CD4-positive, alpha-beta T cell (primary cell): Measurements from ENCODE around the gene ICAM2. TPM values are rescaled to one million over a fixed set of nuclear protein-coding genes. Genes with fewer than 3 reads are reported as not detected.

Experiments used
- ATAC-seq: fragments of 200-7000 bp; cut with Tn5 transposase; one replicate; pipeline ENCODE4 v1.10.0; 2022; ENCODE audit warnings: mild to moderate bottlenecking; ENCODE audit not compliant: poor library complexity
- CTCF ChIA-PET: fragments of 350-600 bp; sonication (Branson Sonifier 250); formaldehyde crosslinking; loops from one replicate; lab custom pipeline; 2021; ENCODE audit warnings: antibody characterized with exemption, inconsistent platforms; lab: Charles Lee
- POLR2A ChIA-PET: fragments of 350-600 bp; sonication (Branson Sonifier 250); formaldehyde crosslinking; loops from one replicate; lab custom pipeline; 2021; ENCODE audit warnings: antibody characterized with exemption, inconsistent platforms; lab: Charles Lee
- DNase-seq, 14 experiments: peaks; one replicate each; pipeline ENCODE4 v3.0.0-alpha.2; 2013 to 2020; ENCODE audit warnings: mixed read lengths in 2 of 14
- H3K27ac ChIP-seq, 2 donors: one replicate each; pipeline versions ENCODE4 v1.5.1 to v1.7.0; 2013; ENCODE audit warnings: low read length in 2 of 2, low read depth in 1 of 2, mild to moderate bottlenecking in 1 of 2
- H3K27me3 ChIP-seq, 2 experiments: 1 replicate in 1 of 2; 2 replicates in 1 of 2; pipeline versions ENCODE4 v1.6.1 to v1.7.0; 2013; ENCODE audit warnings: low read length in 2 of 2, control low read depth in 1 of 2, mild to moderate bottlenecking in 1 of 2, moderate library complexity in 1 of 2; ENCODE audit not compliant: insufficient read depth in 2 of 2, control insufficient read depth in 1 of 2
- H3K36me3 ChIP-seq: one replicate; pipeline ENCODE4 v1.6.1; 2013; ENCODE audit warnings: low read length, control low read depth; ENCODE audit not compliant: insufficient read depth
- H3K4me1 ChIP-seq: one replicate; pipeline ENCODE4 v1.6.1; 2013; ENCODE audit warnings: low read length, control low read depth; ENCODE audit not compliant: insufficient read depth
- H3K4me3 ChIP-seq: one replicate; pipeline ENCODE4 v1.5.1; 2013; ENCODE audit warnings: mild to moderate bottlenecking, low read length, moderate library complexity
- H3K9me3 ChIP-seq, 2 experiments: 1 replicate in 1 of 2; 2 replicates in 1 of 2; pipeline versions ENCODE4 v1.6.1 to v1.7.0; 2013; ENCODE audit warnings: low read length in 2 of 2, mild to moderate bottlenecking in 2 of 2, control low read depth in 1 of 2, moderate library complexity in 1 of 2; ENCODE audit not compliant: control insufficient read depth in 1 of 2, insufficient read depth in 1 of 2
- H3K27ac Mint-ChIP-seq: one replicate; pipeline ENCODE4 v1.8.0; 2020; ENCODE audit warnings: mixed read lengths
- H3K27me3 Mint-ChIP-seq: one replicate; pipeline ENCODE4 v1.8.0; 2021; ENCODE audit warnings: mixed read lengths
- H3K36me3 Mint-ChIP-seq: one replicate; pipeline ENCODE4 v1.8.0; 2021; ENCODE audit warnings: low read depth, mixed read lengths
- H3K4me1 Mint-ChIP-seq: one replicate; pipeline ENCODE4 v1.8.0; 2021; ENCODE audit warnings: low read depth, mixed read lengths
- H3K4me3 Mint-ChIP-seq: one replicate; pipeline ENCODE4 v1.8.0; 2020; ENCODE audit warnings: mild to moderate bottlenecking, mixed read lengths
- H3K9me3 Mint-ChIP-seq: one replicate; pipeline ENCODE4 v1.8.0; 2020; ENCODE audit warnings: mixed read lengths
- CTCF ChIP-seq: fragments of 200-600 bp; IDR thresholded peaks from one replicate; pipeline ENCODE4 v1.8.0; 2022; ENCODE audit warnings: antibody characterized with exemption, mild to moderate bottlenecking
- intact Hi-C, 2 experiments: fragments of 100-400 bp; cut with DNase I in 1 of 2; cut with micrococcal nuclease in 1 of 2; formaldehyde crosslinking; loops; one replicate each; pipeline versions ENCODE4 v1.15.1 to v1.9.0; 2023 to 2025; cut with DNase I, micrococcal nuclease
- total RNA-seq, 174 experiments: library from RNA in 2 of 174; stranded (reverse) in 2 of 174; gene quantifications; one replicate each; pipeline ENCODE4 v1.2.3 and lab custom pipeline; 2021 to 2026

The ICAM2 gene
- total RNA-seq, 2 experiments from 2014 or later: 50.6 to 54.7 TPM

GRCh38 chr17:63993368-63993985 lies 27.0 kb downstream of the ICAM2 start:
- H3K4me1 Mint-ChIP-seq: peaks cover 72% of the 10 kb centered on the region
- peaks cover 53% of the 10 kb centered on the region for H3K4me1 ChIP-seq
- CTCF ChIA-PET: interaction anchor here (0.9 to 11.2 kb wide), 9 partner anchors 24 to 140 kb away, joined by 3 to 111 read pairs (median 9); partner anchors contain the start of gene ICAM2
- H3K27me3 Mint-ChIP-seq: no peaks in the 10 kb centered on the region
- no peaks in the 10 kb centered on the region for H3K36me3 ChIP-seq
- TF ChIP-seq CTCF: no peak
- no peak overlapping the region for H3K4me3 ChIP-seq
- intact Hi-C loops: loop anchor here (5.0 kb wide), 2 partner anchors 46 to 76 kb away; partner anchors contain the start of gene GH1 (in 1 of the 2)
- peak overlapping the region; percentile 62 for H3K4me3 Mint-ChIP-seq
- ATAC-seq: peak; percentile 40
- peak overlapping the region; percentile 84 for H3K27ac Mint-ChIP-seq
- no peak overlapping the region for H3K27ac ChIP-seq
- H3K9me3 ChIP-seq: no peaks in the 10 kb centered on the region
- peak in 6 of 14 experiments; percentile 31 to 81 (median 44) for DNase-seq
- H3K27me3 ChIP-seq: no peaks in the 10 kb centered on the region
- POLR2A ChIA-PET: interaction anchor here (0.9 to 10.0 kb wide), 6 partner anchors 26 to 152 kb away, joined by 3 to 156 read pairs (median 4); partner anchors contain the start of gene ICAM2
- H3K9me3 Mint-ChIP-seq: no peaks in the 10 kb centered on the region
- no peaks in the 10 kb centered on the region for H3K36me3 Mint-ChIP-seq

GRCh38 chr17:63991611-63992010 lies 28.8 kb downstream of the ICAM2 start:
- Mint-ChIP-seq H3K36me3 (no peaks in the 10 kb centered on the region), H3K4me1 (peaks cover 57% of the 10 kb centered on the region), H3K9me3 (no peaks in the 10 kb centered on the region), H3K27me3 (no peaks in the 10 kb centered on the region), H3K4me3 (peak overlapping the region; percentile 20), H3K27ac (peak overlapping the region; percentile 24)
- intact Hi-C loops: loop anchor here (5.0 kb wide), 2 partner anchors 44 to 74 kb away; partner anchors contain the start of gene GH1 (in 1 of the 2)
- peak in 1 of 14 experiments; percentile 27 for DNase-seq
- Histone ChIP-seq H3K4me1 (peaks cover 42% of the 10 kb centered on the region), H3K9me3 (no peaks in the 10 kb centered on the region), H3K27me3 (no peaks in the 10 kb centered on the region), H3K4me3 (no peak overlapping the region), H3K36me3 (no peaks in the 10 kb centered on the region), H3K27ac (no peak overlapping the region)
- CTCF ChIA-PET: interaction anchor here (2.8 to 11.2 kb wide), 4 partner anchors 26 to 72 kb away, joined by 9 to 111 read pairs (median 18); no protein-coding TSS in a partner anchor
- POLR2A ChIA-PET: interaction anchor here (1.4 kb wide), 1 partner anchor 29 kb away, joined by 6 read pairs; the partner anchor contains the start of gene ICAM2
- TF ChIP-seq CTCF: no peak
- ATAC-seq: no peak

- ATAC-seq (no peak), DNase-seq (no peak)
- H3K9me3 ChIP-seq: no peaks in the 10 kb centered on the region
- ChIA-PET POLR2A (interaction anchor here (1.1 to 1.6 kb wide), 5 partner anchors 27 to 156 kb away, joined by 4 to 14 read pairs (median 8); partner anchors contain the start of gene ICAM2), CTCF (interaction anchor here (0.6 to 2.8 kb wide), 16 partner anchors 10 to 157 kb away, joined by 3 to 30 read pairs (median 4); partner anchors contain the start of genes GH1 and ICAM2)
- Mint-ChIP-seq H3K27me3 (no peaks in the 10 kb centered on the region), H3K27ac (peak overlapping the region; percentile 56), H3K4me3 (peak overlapping the region; percentile 11), H3K36me3 (peaks cover 5% of the 10 kb centered on the region), H3K9me3 (no peaks in the 10 kb centered on the region), H3K4me1 (peaks cover 61% of the 10 kb centered on the region)
- H3K4me3 ChIP-seq: no peak overlapping the region
- H3K36me3 ChIP-seq: no peaks in the 10 kb centered on the region
- no peak for TF ChIP-seq CTCF
- no peak overlapping the region for H3K27ac ChIP-seq
- intact Hi-C loops: loop anchor here (1.0 to 5.0 kb wide), 4 partner anchors 42 to 72 kb away; partner anchors contain the start of genes CD79B (in 1 of the 2) and GH1 (in 1 of the 2)
- H3K4me1 ChIP-seq: peaks cover 58% of the 10 kb centered on the region
- no peaks in the 10 kb centered on the region for H3K27me3 ChIP-seq
These were observed 30.6 kb downstream of the ICAM2 start for GRCh38 chr17:63989622-63990345.
